ENCODE measurements around the gene TGFBR1.

TGFBR1 gene

DNA sequence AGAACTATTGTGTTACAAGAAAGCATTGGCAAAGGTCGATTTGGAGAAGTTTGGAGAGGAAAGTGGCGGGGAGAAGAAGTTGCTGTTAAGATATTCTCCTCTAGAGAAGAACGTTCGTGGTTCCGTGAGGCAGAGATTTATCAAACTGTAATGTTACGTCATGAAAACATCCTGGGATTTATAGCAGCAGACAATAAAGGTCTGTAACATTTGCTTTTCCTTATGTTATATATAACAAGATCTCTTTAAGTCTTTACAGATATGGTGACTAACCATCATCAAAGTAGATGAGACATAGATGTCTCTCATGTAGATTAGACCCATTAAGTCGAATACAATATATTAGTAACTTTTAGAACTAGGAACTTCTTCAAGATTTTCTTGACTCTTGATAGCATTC, 33.0 kb downstream of the TGFBR1 start:
- no peak for DNase-seq

- DNase-seq: no peak
Observed at GRCh38 chr9:99138424-99139284, 33.7 kb downstream of the TGFBR1 start.

DNA sequence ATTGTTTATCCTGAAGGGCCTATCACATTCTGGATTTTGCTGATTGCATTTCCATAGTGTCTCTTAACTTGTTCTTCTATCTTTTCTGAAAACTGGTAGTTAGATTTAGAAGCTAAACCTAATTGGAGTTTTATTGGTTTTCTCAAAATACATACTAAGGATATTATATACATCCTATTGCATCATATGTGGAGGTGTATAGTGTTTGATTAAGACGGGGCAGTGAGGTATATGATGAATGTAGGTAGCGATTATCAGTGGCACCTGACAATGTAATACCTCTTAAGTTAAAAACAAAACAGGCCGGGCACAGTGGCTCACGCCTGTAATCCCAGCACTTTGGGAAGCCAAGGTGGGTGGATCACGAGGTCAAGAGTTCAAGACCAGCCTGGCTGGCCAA, 35.0 kb downstream of the TGFBR1 start:
- DNase-seq: no peak

DNA sequence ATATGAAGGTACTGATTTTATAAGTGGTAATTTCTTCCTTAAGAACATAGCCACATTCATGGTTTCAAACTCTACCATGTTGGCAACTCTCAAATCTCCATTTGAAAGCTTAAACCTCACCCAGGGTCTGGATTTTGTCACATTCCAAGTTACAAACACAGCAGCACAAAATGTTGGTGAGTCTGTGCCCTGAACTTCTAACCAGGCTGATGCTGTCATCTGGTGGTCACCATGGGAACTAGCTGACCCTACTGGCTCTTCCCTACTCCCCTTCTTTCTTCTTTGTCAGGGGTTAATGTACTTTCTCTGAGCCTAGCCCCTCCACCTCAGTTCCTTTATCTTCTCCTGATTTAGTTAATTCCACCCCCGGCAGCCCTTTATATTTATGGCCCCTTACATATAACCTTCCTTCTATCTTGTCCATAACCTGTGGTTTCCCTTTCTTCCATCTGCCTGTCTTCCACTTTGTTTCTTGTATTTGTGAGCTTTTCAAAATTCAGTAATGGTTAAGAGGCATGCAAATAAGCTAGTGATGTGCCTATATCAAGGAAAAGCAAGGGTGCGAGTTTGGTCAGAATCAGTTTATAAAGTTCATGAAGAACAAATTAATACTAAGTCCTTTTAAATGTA, 35.9 kb downstream of the TGFBR1 start:
- DNase-seq: peak in 6 of 14 donors; percentile 6 to 33 (median 18)

DNA sequence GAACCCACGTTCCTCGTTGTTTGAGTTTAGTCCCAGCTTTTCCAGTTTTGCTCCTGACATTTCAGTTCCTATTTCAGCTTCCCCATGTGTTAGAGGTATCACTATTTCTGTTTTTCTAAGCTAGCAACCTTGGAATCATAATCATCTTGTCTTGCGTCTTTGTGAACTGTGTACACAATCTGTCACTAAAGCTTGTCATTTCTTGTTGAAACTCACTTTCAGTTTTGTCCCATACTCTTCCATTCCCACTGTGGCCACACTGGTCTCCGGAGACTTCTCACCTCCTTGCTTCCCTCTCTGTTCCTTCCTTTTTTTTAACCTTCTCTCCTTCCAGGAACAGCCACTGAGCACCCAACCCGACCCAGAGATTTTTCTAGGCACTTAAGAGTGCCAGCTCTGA, 36.9 kb downstream of the TGFBR1 start:
- no peak for DNase-seq

- no peak for DNase-seq
Observed at GRCh38 chr9:99142275-99142674, 37.4 kb downstream of the TGFBR1 start.

GRCh38 chr9:99143655-99144054, 38.7 kb downstream of the TGFBR1 start:
- no peak for DNase-seq

DNA sequence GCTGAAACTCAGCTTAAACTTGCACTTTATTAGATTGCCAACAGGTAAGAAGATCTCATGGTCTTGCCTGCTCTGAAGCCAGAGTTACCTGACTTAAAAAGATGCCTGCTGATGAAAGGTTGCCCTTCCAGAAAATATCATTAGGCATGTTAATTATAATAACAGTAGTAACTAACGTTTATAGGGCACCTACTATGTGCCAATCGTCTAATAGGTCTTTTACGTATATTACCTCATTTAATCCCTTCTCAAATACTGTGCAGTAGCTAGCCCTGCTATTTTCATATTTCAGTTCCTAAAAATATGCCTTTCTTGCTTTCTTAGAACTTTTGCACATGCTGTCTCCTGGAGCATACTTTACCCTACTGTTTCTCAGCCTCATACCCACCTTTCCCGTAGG, 40.1 kb downstream of the TGFBR1 start:
- no peak for DNase-seq

DNA sequence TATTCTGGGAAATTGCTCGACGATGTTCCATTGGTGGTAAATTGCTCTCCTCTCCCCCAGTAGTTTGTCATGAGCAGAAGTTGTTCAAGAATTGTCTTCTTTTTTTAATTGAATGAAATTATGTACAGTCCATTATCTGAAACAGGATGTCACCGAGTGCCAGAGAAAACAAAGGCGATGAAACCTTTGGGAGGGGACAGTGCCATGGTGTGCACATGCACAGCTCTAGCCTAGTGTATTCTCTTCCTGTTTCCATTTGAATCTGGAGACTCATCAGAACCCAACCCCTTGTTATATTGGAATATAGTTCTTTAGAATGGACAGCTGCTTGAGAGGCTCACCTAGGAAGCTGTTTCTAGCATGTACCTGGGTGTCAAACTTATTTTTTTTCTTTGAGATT, 41.7 kb downstream of the TGFBR1 start:
- DNase-seq: no peak

- no peak for DNase-seq
Observed at GRCh38 chr9:99147177-99147576, 42.3 kb downstream of the TGFBR1 start.

- no peak for DNase-seq
Observed at GRCh38 chr9:99150451-99151171, 45.7 kb downstream of the TGFBR1 start.

GRCh38 chr9:99154356-99154755, 49.4 kb downstream of the TGFBR1 start:
- DNase-seq: peak in 1 of 14 donors; percentile 88

GRCh38 chr9:99155736-99156135, 50.8 kb downstream of the TGFBR1 start:
- DNase-seq: no peak

GRCh38 chr9:99158629-99159028, 53.7 kb downstream of the TGFBR1 start:
- no peak for DNase-seq

DNA sequence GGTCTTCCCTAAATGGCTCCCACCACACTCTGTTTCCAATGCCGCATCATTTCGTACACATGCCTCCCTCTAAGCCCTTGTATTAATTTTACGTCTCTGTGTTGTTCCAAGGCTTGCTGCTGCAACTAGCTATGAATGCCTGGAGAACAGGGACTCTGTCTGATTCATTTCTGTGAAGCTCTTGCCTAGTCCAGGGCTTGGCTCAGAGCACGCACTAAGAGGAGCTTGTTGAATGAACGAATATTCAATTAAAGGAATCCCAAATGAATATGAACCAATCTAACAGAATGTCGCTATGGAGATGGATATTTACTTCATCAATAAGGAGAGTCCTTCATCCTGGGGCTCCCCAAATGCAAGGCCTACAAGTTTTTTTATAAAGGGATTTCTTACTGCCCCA, 55.3 kb downstream of the TGFBR1 start:
- DNase-seq: no peak

DNA sequence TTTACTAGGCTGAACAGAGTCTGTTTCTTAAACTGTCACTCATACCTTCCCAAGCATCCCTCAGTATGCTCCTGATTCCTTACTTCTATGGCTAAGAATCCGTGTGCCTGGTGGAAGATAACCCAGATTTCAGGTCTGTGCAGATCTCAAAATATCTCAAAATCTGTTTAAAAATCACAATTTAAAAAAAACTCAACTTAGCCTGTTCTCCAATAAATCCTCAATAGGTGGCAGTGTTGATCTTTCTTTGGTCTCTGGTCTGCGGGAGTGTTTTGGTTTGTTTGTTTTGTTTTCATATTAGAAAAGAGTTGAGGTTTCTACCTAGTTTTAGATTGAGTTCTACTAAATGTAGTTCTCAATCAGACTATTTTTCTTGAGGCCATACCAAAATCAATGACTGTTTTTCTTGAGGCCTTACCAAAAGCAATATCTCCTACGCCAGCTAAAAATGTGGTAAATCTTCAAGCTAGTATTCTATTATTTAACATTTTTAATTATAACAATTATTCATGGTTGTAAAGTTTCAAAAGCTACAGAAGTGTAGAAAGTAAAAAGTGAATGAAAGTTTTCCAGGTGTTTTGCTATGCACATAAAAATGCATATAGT, 57.9 kb downstream of the TGFBR1 start:
- peak in 1 of 14 donors; percentile 15 for DNase-seq

GRCh38 chr9:99166149-99166548, 61.2 kb downstream of the TGFBR1 start:
- no peak for DNase-seq

- DNase-seq: no peak
Observed at GRCh38 chr9:99167119-99167518, 62.2 kb downstream of the TGFBR1 start.

GRCh38 chr9:99167694-99168093, 62.8 kb downstream of the TGFBR1 start:
- DNase-seq: no peak

DNA sequence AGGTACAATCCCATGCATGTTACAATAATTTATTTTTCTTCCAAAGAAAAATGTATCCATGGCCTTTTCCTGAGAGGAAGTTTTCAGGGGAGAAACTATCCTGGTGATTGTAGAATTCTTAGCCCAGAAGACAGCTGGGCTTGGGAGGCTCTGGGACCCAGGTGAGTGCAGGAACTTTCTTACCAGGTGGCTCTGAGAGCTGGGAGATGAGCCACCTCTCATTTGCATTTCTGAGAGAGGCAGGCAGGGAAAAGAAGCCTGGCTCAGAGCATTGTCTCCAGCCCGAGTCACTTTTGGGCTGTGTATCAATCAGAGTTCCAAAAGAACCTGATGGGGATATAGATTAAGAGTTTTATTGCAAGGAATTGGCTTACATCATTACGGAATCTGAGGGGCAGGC, 64.2 kb downstream of the TGFBR1 start:
- no peak for DNase-seq

- no peak for DNase-seq
Observed at GRCh38 chr9:99169982-99170761, 65.3 kb downstream of the TGFBR1 start.

Data from C1 segment of cervical spinal cord (tissue), 14 donors.